Stomach (tissue), 4 donors: ENCODE data around the gene PRDM16.

Source experiments
- EP300 ChIP-seq: sonication (generic); formaldehyde crosslinking; IDR thresholded peaks from one replicate; pipeline ENCODE4 v1.6.1; 2017; ENCODE audit warnings: antibody characterized with exemption
- POLR2A ChIP-seq, 4 donors: fragments of 450-650 bp; IDR thresholded peaks; one replicate each; pipeline ENCODE4 v1.6.1; 2016; ENCODE audit warnings: antibody characterized with exemption in 4 of 4, control low read depth in 2 of 4, mild to moderate bottlenecking in 1 of 4, moderate library complexity in 1 of 4
- POLR2AphosphoS5 ChIP-seq, 3 donors: sonication (generic); formaldehyde crosslinking; IDR thresholded peaks; one replicate each; pipeline ENCODE4 v1.6.1; 2016; ENCODE audit warnings: antibody characterized with exemption in 3 of 3
- TF ChIP-seq, protein P1 (sequence below), 7 experiments: fragments of 450-650 bp in 4 of 7; fragments of 200-600 bp in 3 of 7; sonication (generic) in 3 of 7; IDR thresholded peaks; one replicate each; pipeline ENCODE4 v1.5.1; 2016 to 2019; ENCODE audit warnings: antibody characterized with exemption in 7 of 7, control low read depth in 2 of 7, mild to moderate bottlenecking in 1 of 7

DNA sequence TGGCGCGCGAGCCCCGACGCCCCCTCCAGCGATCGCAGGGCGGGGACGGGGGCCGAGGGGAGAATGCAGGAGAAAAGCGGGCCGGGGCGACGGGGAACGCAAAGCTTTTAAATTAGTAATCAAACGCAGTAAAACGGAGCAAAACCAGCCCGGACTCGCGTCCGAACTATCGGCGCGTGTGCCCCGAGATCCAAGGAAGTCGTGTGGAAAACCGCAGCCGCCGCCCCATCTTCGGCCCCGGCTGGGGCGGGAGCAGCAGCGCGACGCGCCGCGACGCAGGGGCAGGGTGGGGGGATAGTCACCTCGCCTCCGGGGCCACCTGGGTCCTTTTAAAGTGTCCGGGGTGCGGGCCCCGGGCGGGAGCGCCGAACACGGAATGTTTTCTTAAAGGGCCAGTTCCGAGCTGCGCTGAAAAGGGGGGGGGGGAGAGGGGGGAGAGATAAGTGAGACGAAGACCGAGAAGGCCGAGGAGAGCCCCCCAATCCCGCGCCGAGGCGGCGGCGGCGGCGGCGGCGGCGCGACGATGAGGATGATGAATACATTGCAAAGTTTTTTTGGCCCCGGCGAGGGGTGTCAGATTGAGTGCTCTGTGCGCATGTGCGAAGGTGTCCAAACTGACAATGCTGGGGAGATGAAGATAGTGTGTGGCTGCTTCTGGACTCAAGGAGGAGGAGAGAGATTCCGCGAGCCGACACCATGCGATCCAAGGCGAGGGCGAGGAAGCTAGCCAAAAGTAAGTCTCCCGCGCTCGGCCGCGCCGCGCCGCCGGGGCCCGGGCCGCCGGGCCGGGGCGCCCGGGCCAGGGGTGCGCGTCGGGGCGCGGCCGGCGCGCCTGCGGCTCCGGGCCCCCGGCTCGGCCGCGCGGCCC lies at the start of gene PRDM16:
- no peak for TF ChIP-seq POLR2A (IDR thresholded peaks at IDR 0.05)
- TF ChIP-seq, protein P1, sequence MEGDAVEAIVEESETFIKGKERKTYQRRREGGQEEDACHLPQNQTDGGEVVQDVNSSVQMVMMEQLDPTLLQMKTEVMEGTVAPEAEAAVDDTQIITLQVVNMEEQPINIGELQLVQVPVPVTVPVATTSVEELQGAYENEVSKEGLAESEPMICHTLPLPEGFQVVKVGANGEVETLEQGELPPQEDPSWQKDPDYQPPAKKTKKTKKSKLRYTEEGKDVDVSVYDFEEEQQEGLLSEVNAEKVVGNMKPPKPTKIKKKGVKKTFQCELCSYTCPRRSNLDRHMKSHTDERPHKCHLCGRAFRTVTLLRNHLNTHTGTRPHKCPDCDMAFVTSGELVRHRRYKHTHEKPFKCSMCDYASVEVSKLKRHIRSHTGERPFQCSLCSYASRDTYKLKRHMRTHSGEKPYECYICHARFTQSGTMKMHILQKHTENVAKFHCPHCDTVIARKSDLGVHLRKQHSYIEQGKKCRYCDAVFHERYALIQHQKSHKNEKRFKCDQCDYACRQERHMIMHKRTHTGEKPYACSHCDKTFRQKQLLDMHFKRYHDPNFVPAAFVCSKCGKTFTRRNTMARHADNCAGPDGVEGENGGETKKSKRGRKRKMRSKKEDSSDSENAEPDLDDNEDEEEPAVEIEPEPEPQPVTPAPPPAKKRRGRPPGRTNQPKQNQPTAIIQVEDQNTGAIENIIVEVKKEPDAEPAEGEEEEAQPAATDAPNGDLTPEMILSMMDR (IDR thresholded peaks at IDR 0.05): no peak
- peak in 2 of 3 donors; percentile 34 to 37 for TF ChIP-seq POLR2AphosphoS5 (IDR thresholded peaks at IDR 0.05)
- no peak for TF ChIP-seq EP300
